Hematopoietic multipotent progenitor cell treated with erythropoietin and hydrocortisone succinate and interleukin-3 and kit ligand, for 17 days (in vitro differentiated cells): ENCODE results near the gene ARHGAP15.
"Not testable (repeated sequence)": the region's sequence is repeated elsewhere in the genome, so short reads cannot be mapped to it uniquely, and the experiment has no call there.

Experiments
- DNase-seq: peaks from one replicate; pipeline ENCODE4 v3.0.0-alpha.2; 2015; ENCODE audit warnings: low spot score

ARHGAP15 gene

GRCh38 chr2:143529118-143529720 lies 400.0 kb downstream of the ARHGAP15 start:
- DNase-seq, result no peak

GRCh38 chr2:143530758-143531157 lies 401.5 kb downstream of the ARHGAP15 start:
- DNase-seq, result no peak

GRCh38 chr2:143532061-143532460 lies 402.8 kb downstream of the ARHGAP15 start:
- no peak for DNase-seq

- no peak for DNase-seq
Observed at GRCh38 chr2:143533846-143534245, 404.6 kb downstream of the ARHGAP15 start.

- no peak for DNase-seq
Observed at GRCh38 chr2:143535802-143536201, 406.6 kb downstream of the ARHGAP15 start.

GRCh38 chr2:143541899-143542298 lies 412.7 kb downstream of the ARHGAP15 start:
- not testable (repeated sequence) for DNase-seq

GRCh38 chr2:143545059-143545948 lies 416.1 kb downstream of the ARHGAP15 start:
- no peak for DNase-seq

- DNase-seq, result no peak
Observed at GRCh38 chr2:143545949-143546255, 416.7 kb downstream of the ARHGAP15 start.

- no peak for DNase-seq
Observed at GRCh38 chr2:143548032-143548431, 418.8 kb downstream of the ARHGAP15 start.

- no peak for DNase-seq
Observed at GRCh38 chr2:143550500-143550899, 421.3 kb downstream of the ARHGAP15 start.

- DNase-seq, result no peak
Observed at GRCh38 chr2:143551971-143552650, 422.9 kb downstream of the ARHGAP15 start.

- no peak for DNase-seq
Observed at GRCh38 chr2:143553261-143553660, 424.0 kb downstream of the ARHGAP15 start.

- DNase-seq, result no peak
Observed at GRCh38 chr2:143558665-143559064, 429.4 kb downstream of the ARHGAP15 start.

GRCh38 chr2:143559147-143559546 lies 429.9 kb downstream of the ARHGAP15 start:
- no peak for DNase-seq

- no peak for DNase-seq
Observed at GRCh38 chr2:143560724-143561123, 431.5 kb downstream of the ARHGAP15 start.

GRCh38 chr2:143564419-143564818 lies 435.2 kb downstream of the ARHGAP15 start:
- DNase-seq, result no peak

- DNase-seq, result no peak
Observed at GRCh38 chr2:143571747-143572146, 442.5 kb downstream of the ARHGAP15 start.

GRCh38 chr2:143572421-143572820 lies 443.2 kb downstream of the ARHGAP15 start:
- no peak for DNase-seq

- DNase-seq, result no peak
Observed at GRCh38 chr2:143574069-143574468, 444.9 kb downstream of the ARHGAP15 start.

- no peak for DNase-seq
Observed at GRCh38 chr2:143575340-143575739, 446.1 kb downstream of the ARHGAP15 start.

- DNase-seq, result no peak
Observed at GRCh38 chr2:143577489-143577888, 448.3 kb downstream of the ARHGAP15 start.

GRCh38 chr2:143579456-143579855 lies 450.2 kb downstream of the ARHGAP15 start:
- no peak for DNase-seq

GRCh38 chr2:143581134-143581533 lies 451.9 kb downstream of the ARHGAP15 start:
- DNase-seq, result no peak
